ENCODE results near the gene PPM1B. TPM values are rescaled to one million over a fixed set of nuclear protein-coding genes. Genes with fewer than 3 reads are reported as not detected.

Gene PPM1B
- total and polyA plus RNA-seq, 2 experiments from 2014 or later: 112 to 134 TPM

GRCh38 chr2:44273596-44273995 lies 104.9 kb downstream of the PPM1B start:
- H3K9me3 Mint-ChIP-seq: no peaks in the 10 kb centered on the region
- Histone ChIP-seq H4K20me1 (replicated peaks; ENCODE audit: insufficient read depth) (no peaks in the 10 kb centered on the region), H2AFZ (no peak overlapping the region), H3K4me2 (no peak overlapping the region), H3K4me3 (no peak overlapping the region), H3K79me2 (replicated peaks; ENCODE audit: insufficient read depth) (no peaks in the 10 kb centered on the region), H3K4me1 (ENCODE audit: insufficient read depth) (no peaks in the 10 kb centered on the region), H3K36me3 (ENCODE audit: insufficient read depth) (no peaks in the 10 kb centered on the region), H3K9me2 (ENCODE audit: insufficient read depth) (no peaks in the 10 kb centered on the region), H3F3A (replicated peaks; ENCODE audit: low read depth) (no peaks in the 10 kb centered on the region), H3K27ac (ENCODE audit: low read depth) (no peak overlapping the region), H3K27me3 (ENCODE audit: insufficient read depth) (no peaks in the 10 kb centered on the region)
- H3K27me3 Mint-ChIP-seq (ENCODE audit: insufficient read depth, low read depth, poor library complexity): peaks cover 6% of the 10 kb centered on the region
- DNase-seq (ENCODE audit: low spot score) (no peak), ATAC-seq (no peak)
- H3K4me1 Mint-ChIP-seq: no peaks in the 10 kb centered on the region; the same call in 1 of the 3 replicates
- no peak overlapping the region for H3K4me3 Mint-ChIP-seq
- TF ChIP-seq ZNF114 (CRISPR knock-in tag; IDR thresholded peaks at IDR 0.05) (no peak), CTCF (conservative IDR thresholded peaks at IDR 0.05; ENCODE audit: low read depth in 2 of 2) (no peak)
- no peak overlapping the region for H3K27ac Mint-ChIP-seq
- no peaks in the 10 kb centered on the region for H3K36me3 Mint-ChIP-seq (ENCODE audit: low read depth)

GRCh38 chr2:44275927-44276303 lies 107.2 kb downstream of the PPM1B start:
- no peaks in the 10 kb centered on the region for H3K36me3 Mint-ChIP-seq (ENCODE audit: low read depth)
- TF ChIP-seq EZH2phosphoT487 (IDR thresholded peaks at IDR 0.05; ENCODE audit: unreplicated experiment): no peak
- no peak for TF ChIP-seq POLR2AphosphoS5 (IDR thresholded peaks at IDR 0.05; ENCODE audit: low read depth)
- TF ChIP-seq CREB1 (CRISPR knock-in tag; IDR thresholded peaks at IDR 0.05; ENCODE audit: low read depth): no peak
- TF ChIP-seq STAT1 (IDR thresholded peaks at IDR 0.05; ENCODE audit: unreplicated experiment): no peak
- no peak for TF ChIP-seq ZNF114 (CRISPR knock-in tag; IDR thresholded peaks at IDR 0.05)
- TF ChIP-seq EZH2 (IDR thresholded peaks at IDR 0.05; ENCODE audit: low read depth, unreplicated experiment): no peak
- TF ChIP-seq NANOG (IDR thresholded peaks at IDR 0.05; ENCODE audit: borderline replicate concordance): no peak
- no peak for TF ChIP-seq ZNF331 (CRISPR knock-in tag; IDR thresholded peaks at IDR 0.05; ENCODE audit: low read depth)
- TF ChIP-seq ZNF462 (CRISPR knock-in tag; IDR thresholded peaks at IDR 0.05): no peak

More at GRCh38 chr2:44275927-44276303, 107.2 kb downstream of the PPM1B start:
- no peaks in the 10 kb centered on the region for H3K79me2 ChIP-seq (replicated peaks; ENCODE audit: insufficient read depth)
- no peak overlapping the region for H3K27ac ChIP-seq (ENCODE audit: low read depth)
- DNase-seq (ENCODE audit: low spot score) (no peak), ATAC-seq (no peak)
- no peaks in the 10 kb centered on the region for H3K4me1 ChIP-seq (ENCODE audit: insufficient read depth)
- H3K36me3 ChIP-seq (ENCODE audit: insufficient read depth): no peaks in the 10 kb centered on the region
- no peak overlapping the region for H2AFZ ChIP-seq
- H3F3A ChIP-seq (replicated peaks; ENCODE audit: low read depth): no peaks in the 10 kb centered on the region
- H3K4me2 ChIP-seq: no peak overlapping the region
- Mint-ChIP-seq H3K9me3 (no peaks in the 10 kb centered on the region; the same call in 2 of the 3 replicates), H3K27ac (no peak overlapping the region), H3K27me3 (ENCODE audit: insufficient read depth, low read depth, poor library complexity) (peaks cover 6% of the 10 kb centered on the region), H3K4me3 (no peak overlapping the region), H3K4me1 (no peaks in the 10 kb centered on the region; the same call in 2 of the 3 replicates)
- H3K9me2 ChIP-seq (ENCODE audit: insufficient read depth): no peaks in the 10 kb centered on the region
- no peaks in the 10 kb centered on the region for H4K20me1 ChIP-seq (replicated peaks; ENCODE audit: insufficient read depth)
- H3K4me3 ChIP-seq: no peak overlapping the region
- no peaks in the 10 kb centered on the region for H3K27me3 ChIP-seq (ENCODE audit: insufficient read depth)

All from GM23338 (cell line).